GM10847 (cell line): ENCODE measurements around the gene GRK1.

Source experiments
- POLR2A ChIP-seq: IDR thresholded peaks from 2 replicates; pipeline ENCODE4 v1.6.1; 2011; ENCODE audit not compliant: insufficient read length; ENCODE audit errors: extremely low read depth

The GRK1 gene

DNA sequence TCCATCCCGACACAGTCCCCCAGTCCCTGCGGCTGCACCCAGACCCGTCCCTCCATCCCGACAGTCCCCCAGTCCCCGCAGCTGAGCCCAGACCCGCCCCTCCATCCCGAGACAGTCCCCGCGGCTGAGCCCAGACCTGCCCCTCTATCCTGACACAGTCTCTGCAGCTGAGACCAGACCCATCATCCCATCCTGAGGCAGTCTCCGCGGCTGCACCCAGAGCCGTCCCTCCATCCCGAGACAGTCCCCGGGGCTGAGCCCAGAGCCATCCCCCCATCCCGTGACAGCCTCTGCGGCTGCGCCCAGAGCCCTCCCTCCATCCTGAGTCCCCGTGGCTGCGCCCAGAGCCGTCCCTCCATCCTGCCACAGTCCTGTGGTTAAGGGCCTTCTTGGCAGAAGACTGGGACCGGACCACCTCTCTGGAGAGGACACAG lies 63.3 kb downstream of the GRK1 start:
- TF ChIP-seq POLR2A = no peak

DNA sequence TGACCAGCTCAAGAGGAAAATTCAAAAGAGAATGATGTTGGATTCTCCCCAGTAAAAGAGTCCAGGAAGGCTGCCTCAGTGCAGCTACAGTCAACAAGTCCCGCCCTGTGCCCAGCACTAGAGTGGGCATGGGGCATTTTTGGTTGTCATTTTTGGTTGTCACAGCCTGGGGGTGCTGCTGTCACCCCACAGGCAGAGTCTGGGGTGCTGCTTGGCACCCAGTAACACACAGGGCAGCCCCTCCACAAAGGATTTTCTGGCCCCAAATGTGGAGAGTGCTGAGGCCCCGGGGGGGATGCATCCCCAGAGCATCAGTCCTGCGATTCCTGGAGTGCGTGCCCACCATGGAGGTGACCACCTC lies 63.8 kb downstream of the GRK1 start:
- TF ChIP-seq POLR2A = no peak

DNA sequence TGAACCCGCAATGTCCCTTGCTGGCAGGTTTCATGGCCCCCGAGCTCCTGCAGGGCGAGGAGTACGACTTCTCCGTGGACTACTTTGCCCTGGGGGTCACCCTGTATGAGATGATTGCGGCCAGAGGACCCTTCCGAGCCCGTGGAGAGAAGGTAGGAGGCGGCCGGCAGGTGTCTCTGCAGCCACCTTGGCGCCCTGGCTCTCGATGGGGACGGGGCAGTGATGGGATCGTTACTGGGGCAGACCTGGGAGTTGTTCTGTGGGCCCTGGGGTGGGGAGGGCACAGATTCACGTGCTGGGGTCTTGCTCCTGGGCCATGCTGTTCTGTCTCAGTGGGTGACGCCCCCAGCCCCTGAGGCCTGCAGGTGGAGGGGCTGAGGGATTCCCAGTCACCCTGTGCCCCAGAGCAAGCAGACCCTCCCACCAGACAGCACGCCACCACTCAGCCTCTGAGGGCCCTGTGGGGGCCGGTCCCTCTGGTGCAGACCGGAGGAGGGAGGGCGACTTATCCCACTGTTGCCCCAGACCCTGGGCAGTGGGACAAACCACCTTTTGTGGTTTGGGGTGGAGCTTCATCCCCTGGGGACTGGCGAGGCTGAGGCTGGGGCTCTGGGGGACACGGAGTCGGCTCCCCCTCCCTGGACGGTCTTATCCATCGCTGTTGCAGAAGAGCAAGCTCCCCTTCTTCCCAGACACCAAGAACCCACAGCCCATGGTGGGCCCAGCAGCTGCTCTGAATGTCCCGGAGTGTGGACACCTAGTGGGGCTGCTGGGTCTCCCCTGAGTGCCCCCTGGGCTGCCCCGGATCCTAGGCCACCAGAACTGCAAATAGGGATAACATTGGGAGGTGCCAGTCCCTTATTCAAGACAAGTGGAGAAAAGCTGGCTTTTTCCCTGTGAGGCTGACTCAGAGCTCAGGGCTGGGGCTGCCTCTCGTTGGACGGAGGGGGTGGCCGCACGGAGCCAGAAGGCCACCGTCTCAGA lies 64.5 kb downstream of the GRK1 start:
- TF ChIP-seq POLR2A = no peak

DNA sequence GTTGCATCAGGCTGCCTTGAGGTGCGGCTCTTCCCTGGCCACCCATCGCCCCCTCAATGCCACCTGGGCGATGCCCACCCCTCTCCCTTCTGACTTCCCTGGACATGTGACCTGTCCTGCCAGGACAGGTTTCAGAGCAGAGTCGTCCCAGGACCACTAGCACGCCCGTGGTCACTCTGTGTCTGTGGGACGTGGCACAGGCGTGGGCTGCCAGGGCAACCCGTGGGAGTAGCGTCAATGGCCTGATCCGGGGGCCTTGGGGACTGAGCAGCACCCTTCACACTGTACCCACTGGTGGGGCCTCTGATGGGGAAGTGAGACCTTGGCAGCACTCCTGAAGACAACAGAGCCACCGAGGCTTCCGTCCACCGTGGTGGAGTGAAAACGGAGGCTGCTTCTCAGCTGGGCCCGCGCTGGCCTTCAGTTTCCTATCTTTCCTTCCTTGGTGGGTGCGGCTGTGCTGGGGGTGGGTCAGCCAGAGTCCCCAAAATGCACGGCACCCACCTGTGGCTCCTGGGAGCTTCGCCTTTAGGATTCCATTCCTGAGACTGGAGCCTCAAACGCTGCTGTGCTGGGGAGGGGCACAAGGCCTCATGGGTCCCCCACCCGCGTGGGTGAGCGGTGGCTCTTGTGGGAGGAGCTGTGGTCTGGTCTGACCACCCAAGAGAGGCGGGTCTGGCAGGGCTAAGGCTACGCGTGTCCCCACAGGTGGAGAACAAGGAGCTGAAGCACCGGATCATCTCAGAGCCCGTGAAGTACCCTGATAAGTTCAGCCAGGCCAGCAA lies 65.3 kb downstream of the GRK1 start:
- no peak for TF ChIP-seq POLR2A

GRCh38 chr13:113732961-113733950 lies 66.2 kb downstream of the GRK1 start:
- no peak for TF ChIP-seq POLR2A

- TF ChIP-seq POLR2A = no peak
These were observed 67.2 kb downstream of the GRK1 start for GRCh38 chr13:113734099-113734825.

- no peak for TF ChIP-seq POLR2A
These were observed 67.8 kb downstream of the GRK1 start for GRCh38 chr13:113734826-113735125.

GRCh38 chr13:113735194-113735593 lies 68.2 kb downstream of the GRK1 start:
- no peak for TF ChIP-seq POLR2A

DNA sequence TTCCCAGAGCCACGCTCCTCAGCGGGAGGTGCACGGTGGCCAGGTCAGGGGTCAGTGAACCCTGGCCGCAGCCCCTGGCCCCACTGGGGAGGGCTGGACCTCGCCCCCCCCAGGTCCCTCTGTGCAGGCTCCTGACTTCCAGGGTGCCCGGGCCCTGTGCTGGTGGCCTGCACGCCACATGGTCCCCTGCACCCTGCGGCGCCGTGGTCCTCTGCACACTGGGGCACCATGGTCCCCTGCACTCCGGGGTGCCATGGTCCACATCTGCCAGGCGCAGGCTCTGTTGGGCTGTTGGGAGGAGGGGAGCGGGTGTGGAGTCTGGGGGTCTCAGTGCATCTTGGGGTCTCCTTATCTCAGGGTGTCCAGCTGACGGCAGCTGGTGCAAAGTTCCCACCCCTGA lies 68.7 kb downstream of the GRK1 start:
- no peak for TF ChIP-seq POLR2A

DNA sequence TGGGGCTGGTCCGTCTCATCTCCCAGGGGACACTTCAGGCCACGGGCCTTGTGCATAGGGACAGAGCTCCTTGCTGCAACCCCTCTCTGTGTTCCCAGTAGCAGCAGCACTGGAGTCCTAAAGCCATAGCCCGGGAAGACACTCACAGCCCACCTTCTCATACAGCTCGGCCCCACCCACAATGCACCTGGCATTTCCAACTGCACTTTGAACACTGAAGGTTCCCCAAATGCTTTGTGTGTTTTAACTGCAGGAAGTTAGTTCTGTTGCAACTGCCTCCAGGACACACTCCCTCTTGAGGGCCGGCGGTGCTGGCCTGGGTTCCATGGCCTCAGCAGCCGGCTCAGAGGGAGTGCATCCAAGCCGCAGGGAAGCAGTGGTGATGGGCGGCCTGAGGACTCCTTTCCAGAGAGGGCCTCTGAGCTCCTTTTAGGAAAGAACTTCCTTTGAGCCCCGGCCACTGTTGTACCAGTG lies 69.3 kb downstream of the GRK1 start:
- TF ChIP-seq POLR2A = no peak

DNA sequence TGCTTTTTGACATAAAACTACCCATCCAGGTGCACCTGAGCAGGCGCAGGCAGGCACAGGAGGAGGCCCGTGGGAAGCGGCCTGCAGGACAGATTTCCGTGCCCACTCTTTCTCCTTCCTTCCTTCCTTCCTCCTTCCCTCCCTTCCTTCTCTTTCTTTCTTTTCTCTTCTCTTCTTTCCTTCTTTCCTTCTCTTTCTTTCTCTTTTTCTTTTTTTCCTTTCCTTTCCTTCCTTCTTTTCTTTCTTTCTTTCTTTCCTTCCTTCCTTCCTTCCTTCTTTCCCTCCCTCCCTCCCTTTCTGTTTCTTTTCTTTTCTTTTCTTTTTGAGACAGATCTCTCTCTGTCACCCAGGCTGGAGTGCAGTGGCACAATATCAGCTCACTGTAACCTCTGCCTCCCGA lies 70.8 kb downstream of the GRK1 start:
- no peak for TF ChIP-seq POLR2A

DNA sequence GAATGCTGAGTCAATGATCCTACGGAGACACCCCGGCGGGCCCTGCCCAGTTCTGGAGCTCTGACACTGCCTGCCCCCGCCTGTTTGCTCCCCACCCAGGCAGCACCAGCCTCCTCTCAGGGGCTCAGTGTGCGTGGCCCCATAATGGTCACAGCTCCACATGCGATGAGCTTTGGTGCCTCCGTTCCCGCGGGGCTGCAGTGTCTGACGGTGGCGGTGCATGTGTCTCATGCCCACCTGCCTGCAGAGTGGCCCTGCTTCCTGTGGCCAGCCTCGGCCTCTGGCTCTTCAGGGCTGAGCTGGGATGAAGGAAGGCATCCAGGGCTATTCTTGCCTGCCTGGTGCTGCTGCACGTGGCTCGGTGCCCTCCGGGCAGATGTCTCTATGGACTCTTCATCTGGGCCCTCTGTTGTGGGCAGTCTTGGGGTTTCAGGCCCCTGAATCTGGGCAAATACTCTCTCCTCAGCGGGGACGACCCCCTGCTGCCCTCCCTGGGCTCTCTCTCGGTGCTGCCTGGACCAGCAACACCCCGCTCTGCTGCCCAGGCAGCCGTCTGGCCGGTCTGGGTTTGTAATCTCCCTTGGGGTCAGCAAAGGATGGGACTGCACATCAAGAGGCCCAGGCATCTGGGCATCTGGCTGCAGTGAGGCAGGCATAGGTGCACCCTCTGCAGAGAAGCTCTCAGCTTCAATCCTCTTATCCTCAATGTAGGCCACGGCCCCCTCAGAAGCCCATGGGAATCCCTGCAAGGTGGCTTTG lies 72.7 kb downstream of the GRK1 start:
- TF ChIP-seq POLR2A = no peak

GRCh38 chr13:113740286-113740556 lies 73.2 kb downstream of the GRK1 start:
- TF ChIP-seq POLR2A = no peak

GRCh38 chr13:113740661-113741060 lies 73.6 kb downstream of the GRK1 start:
- TF ChIP-seq POLR2A = no peak
